ENCODE data around the gene CRYBA1.
"Not testable (repeated sequence)": the region's sequence is repeated elsewhere in the genome, so short reads cannot be mapped to it uniquely, and the experiment has no call there.

Gene CRYBA1

GRCh38 chr17:29256735-29257466, 10.2 kb downstream of the CRYBA1 start:
- H3K27me3 ChIP-seq (ENCODE audit: low read depth, low read length), result no peaks in the 10 kb centered on the region
- H3K4me3 ChIP-seq (ENCODE audit: low read length), result no peak overlapping the region
- no peak overlapping the region for H3K9ac ChIP-seq (ENCODE audit: low read length)
- H3K4me1 ChIP-seq (ENCODE audit: low read length), result no peaks in the 10 kb centered on the region
- H3K79me2 ChIP-seq (ENCODE audit: low read length), result peaks cover 40% of the 10 kb centered on the region
- H3K27ac ChIP-seq (ENCODE audit: low read length), result no peak overlapping the region
- TF ChIP-seq CTCF (IDR thresholded peaks at IDR 0.05; ENCODE audit: low read depth, low read length), result no peak
- no peak for TF ChIP-seq EZH2phosphoT487 (IDR thresholded peaks at IDR 0.05; ENCODE audit: low read depth)
- no peak overlapping the region for H2AFZ ChIP-seq (ENCODE audit: low read depth, low read length)
- H4K20me1 ChIP-seq (ENCODE audit: insufficient read depth, low read length), result peaks cover 55% of the 10 kb centered on the region
- H3K36me3 ChIP-seq (replicated peaks; ENCODE audit: low read depth, low read length), result peaks cover 41% of the 10 kb centered on the region
- H3K4me2 ChIP-seq (ENCODE audit: low read length), result no peak overlapping the region
- no peaks in the 10 kb centered on the region for H3K9me3 ChIP-seq (ENCODE audit: insufficient read depth, low read length)

DNA sequence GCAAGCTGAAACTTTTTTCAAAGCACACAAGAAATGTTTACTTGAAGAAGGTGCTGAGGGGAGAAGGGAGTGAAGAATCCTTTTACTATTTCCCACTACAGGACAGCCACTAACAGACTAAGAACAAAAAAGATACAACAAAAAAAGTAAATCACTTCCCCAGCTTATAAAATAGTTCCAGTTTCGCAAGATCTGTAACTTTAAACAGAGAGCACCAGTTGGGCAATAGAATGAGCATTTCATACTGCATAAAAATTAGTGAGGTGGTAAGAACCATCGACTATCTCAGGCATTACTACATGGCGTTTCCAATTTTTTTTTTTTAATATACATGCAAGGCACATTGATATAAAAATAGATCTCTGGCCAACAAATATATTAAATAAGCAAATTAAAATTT, 11.1 kb downstream of the CRYBA1 start:
- H3K79me2 ChIP-seq (ENCODE audit: low read length), result peaks cover 43% of the 10 kb centered on the region
- peaks cover 58% of the 10 kb centered on the region for H4K20me1 ChIP-seq (ENCODE audit: insufficient read depth, low read length)
- H3K27me3 ChIP-seq (ENCODE audit: low read depth, low read length), result no peaks in the 10 kb centered on the region
- no peak overlapping the region for H3K9ac ChIP-seq (ENCODE audit: low read length)
- H3K4me2 ChIP-seq (ENCODE audit: low read length), result no peak overlapping the region
- no peak overlapping the region for H3K4me3 ChIP-seq (ENCODE audit: low read length)
- TF ChIP-seq CTCF (IDR thresholded peaks at IDR 0.05; ENCODE audit: low read depth, low read length), result no peak
- no peak for TF ChIP-seq EZH2phosphoT487 (IDR thresholded peaks at IDR 0.05; ENCODE audit: low read depth)
- no peak overlapping the region for H3K27ac ChIP-seq (ENCODE audit: low read length)
- H3K4me1 ChIP-seq (ENCODE audit: low read length), result no peaks in the 10 kb centered on the region
- H3K9me3 ChIP-seq (ENCODE audit: insufficient read depth, low read length), result no peaks in the 10 kb centered on the region
- peaks cover 45% of the 10 kb centered on the region for H3K36me3 ChIP-seq (replicated peaks; ENCODE audit: low read depth, low read length)
- H2AFZ ChIP-seq (ENCODE audit: low read depth, low read length), result no peak overlapping the region

GRCh38 chr17:29263916-29264315, 17.3 kb downstream of the CRYBA1 start:
- H4K20me1 ChIP-seq (ENCODE audit: insufficient read depth, low read length), result peaks cover 72% of the 10 kb centered on the region

DNA sequence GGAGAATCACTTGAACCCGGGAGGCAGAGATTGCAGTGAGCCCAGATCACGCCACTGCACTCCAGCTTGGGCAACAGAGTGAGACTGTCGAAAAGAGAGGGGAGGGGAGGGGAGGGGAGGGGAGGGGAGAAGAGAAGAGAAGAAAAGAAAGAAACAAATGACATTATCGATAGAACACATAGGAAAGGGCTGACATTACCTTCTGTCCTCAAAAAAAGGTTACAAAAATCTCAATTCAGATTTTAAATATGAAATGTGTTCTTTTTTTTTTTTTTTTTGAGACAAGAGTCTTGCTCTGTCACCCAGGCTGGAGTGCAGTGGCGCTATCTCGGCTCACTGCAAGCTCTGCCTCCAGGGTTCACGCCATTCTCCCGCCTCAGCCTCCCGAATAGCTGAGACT, 25.3 kb downstream of the CRYBA1 start:
- H3K9me3 ChIP-seq (ENCODE audit: insufficient read depth, low read length); H3K4me1 ChIP-seq (ENCODE audit: low read length); H3K9ac ChIP-seq (ENCODE audit: low read length); H3K27me3 ChIP-seq (ENCODE audit: low read depth, low read length); H3K27ac ChIP-seq (ENCODE audit: low read length); H2AFZ ChIP-seq (ENCODE audit: low read depth, low read length); H3K4me2 ChIP-seq (ENCODE audit: low read length); H3K4me3 ChIP-seq (ENCODE audit: low read length): not testable (repeated sequence)
- Histone ChIP-seq H4K20me1 (ENCODE audit: insufficient read depth, low read length) (peaks cover 93% of the 10 kb centered on the region), H3K36me3 (replicated peaks; ENCODE audit: low read depth, low read length) (peaks cover 52% of the 10 kb centered on the region), H3K79me2 (ENCODE audit: low read length) (peaks cover 99% of the 10 kb centered on the region)

More at GRCh38 chr17:29263916-29264315, 17.3 kb downstream of the CRYBA1 start:
- no peak for TF ChIP-seq EZH2phosphoT487 (IDR thresholded peaks at IDR 0.05; ENCODE audit: low read depth)
- TF ChIP-seq CTCF (IDR thresholded peaks at IDR 0.05; ENCODE audit: low read depth, low read length), result no peak
- Histone ChIP-seq H3K4me3 (ENCODE audit: low read length) (no peak overlapping the region), H3K9ac (ENCODE audit: low read length) (no peak overlapping the region), H3K4me1 (ENCODE audit: low read length) (no peaks in the 10 kb centered on the region), H3K9me3 (ENCODE audit: insufficient read depth, low read length) (no peaks in the 10 kb centered on the region), H2AFZ (ENCODE audit: low read depth, low read length) (no peak overlapping the region), H3K79me2 (ENCODE audit: low read length) (peaks cover 82% of the 10 kb centered on the region), H3K27me3 (ENCODE audit: low read depth, low read length) (no peaks in the 10 kb centered on the region), H3K27ac (ENCODE audit: low read length) (no peak overlapping the region), H3K36me3 (replicated peaks; ENCODE audit: low read depth, low read length) (peaks cover 51% of the 10 kb centered on the region), H3K4me2 (ENCODE audit: low read length) (no peak overlapping the region)

Data from OCI-LY3 (cell line).